Right forelimb (tissue), 1 donor: ENCODE data around the gene SOX1.

Source experiments
- DNase-seq: peaks from one replicate; pipeline ENCODE4 v3.0.0-alpha.2; 2018

SOX1 gene

GRCh38 chr13:112073245-112074138 lies 6.5 kb downstream of the SOX1 start:
- no peak for DNase-seq

GRCh38 chr13:112074139-112074865 lies 7.4 kb downstream of the SOX1 start:
- DNase-seq: no peak

GRCh38 chr13:112077729-112078128 lies 10.8 kb downstream of the SOX1 start:
- no peak for DNase-seq

- DNase-seq: no peak
Observed at GRCh38 chr13:112078216-112078615, 11.3 kb downstream of the SOX1 start.

- DNase-seq: no peak
Observed at GRCh38 chr13:112078879-112079531, 12.1 kb downstream of the SOX1 start.

- DNase-seq: no peak
Observed at GRCh38 chr13:112079696-112080095, 12.7 kb downstream of the SOX1 start.

GRCh38 chr13:112083971-112084370 lies 17.0 kb downstream of the SOX1 start:
- DNase-seq: no peak

GRCh38 chr13:112092453-112092852 lies 25.5 kb downstream of the SOX1 start:
- no peak for DNase-seq

GRCh38 chr13:112095354-112095753 lies 28.4 kb downstream of the SOX1 start:
- no peak for DNase-seq

GRCh38 chr13:112096959-112097358 lies 30.0 kb downstream of the SOX1 start:
- DNase-seq: no peak

- DNase-seq: no peak
Observed at GRCh38 chr13:112097770-112098169, 30.8 kb downstream of the SOX1 start.

GRCh38 chr13:112098699-112099098 lies 31.8 kb downstream of the SOX1 start:
- no peak for DNase-seq

GRCh38 chr13:112101360-112101930 lies 34.5 kb downstream of the SOX1 start:
- no peak for DNase-seq

GRCh38 chr13:112102243-112102642 lies 35.3 kb downstream of the SOX1 start:
- no peak for DNase-seq

GRCh38 chr13:112103260-112103838 lies 36.4 kb downstream of the SOX1 start:
- no peak for DNase-seq

- peak; percentile 67 for DNase-seq
Observed at GRCh38 chr13:112103961-112104880, 37.3 kb downstream of the SOX1 start.

- DNase-seq: no peak
Observed at GRCh38 chr13:112104881-112105234, 37.9 kb downstream of the SOX1 start.

- no peak for DNase-seq
Observed at GRCh38 chr13:112105244-112105681, 38.3 kb downstream of the SOX1 start.

- DNase-seq: peak; percentile 52
Observed at GRCh38 chr13:112105892-112106291, 38.9 kb downstream of the SOX1 start.

GRCh38 chr13:112106478-112107141 lies 39.7 kb downstream of the SOX1 start:
- DNase-seq: no peak

- no peak for DNase-seq
Observed at GRCh38 chr13:112107289-112107688, 40.3 kb downstream of the SOX1 start.
